Measurements from ENCODE around the gene EPHB2.

EPHB2 gene

DNA sequence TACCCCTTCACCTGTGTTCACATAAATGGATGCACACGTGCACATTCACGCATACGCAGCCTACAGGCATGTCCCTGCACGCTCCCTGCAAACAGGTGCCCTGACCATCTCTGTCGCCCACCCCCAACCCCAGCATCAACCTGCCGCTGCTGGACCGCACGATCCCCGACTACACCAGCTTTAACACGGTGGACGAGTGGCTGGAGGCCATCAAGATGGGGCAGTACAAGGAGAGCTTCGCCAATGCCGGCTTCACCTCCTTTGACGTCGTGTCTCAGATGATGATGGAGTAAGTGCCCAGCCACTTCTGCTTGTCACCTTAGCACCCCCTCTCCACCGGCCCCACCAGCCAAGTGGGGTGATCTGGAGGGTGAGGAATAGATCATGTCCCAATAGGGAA lies 201.7 kb downstream of the EPHB2 start:
- CTCF ChIA-PET, result interaction anchor here (0.6 to 1.3 kb wide), 3 partner anchors 8 to 62 kb away, joined by 3 to 4 read pairs (median 3); no protein-coding TSS in a partner anchor

More for the DNA sequence above, 201.7 kb downstream of the EPHB2 start:
- no peak overlapping the region for H3K27ac ChIP-seq (ENCODE audit: extremely low read depth, low read depth, low read length)
- POLR2A ChIA-PET, result no interaction called here
- H3K4me3 ChIP-seq (ENCODE audit: low read depth, low read length), result no peak overlapping the region
- H3K4me1 ChIP-seq (ENCODE audit: control insufficient read depth, insufficient read depth, low read length), result no peaks in the 10 kb centered on the region
- peaks cover 0 to 22% of the 10 kb centered on the region in 2 experiments; a peak in 2 of 3 replicates for H3K36me3 ChIP-seq (ENCODE audit: control insufficient read depth in 2 of 2, insufficient read depth in 1 of 2, low read length in 2 of 2)
- no peaks in the 10 kb centered on the region for H3K9me3 ChIP-seq (ENCODE audit: control insufficient read depth, insufficient read depth, low read depth, low read length)
- TF ChIP-seq ZNF629 (tag by site-specific recombination; IDR thresholded peaks at IDR 0.05), result no peak
- no peak for TF ChIP-seq ZNF654 (tag by site-specific recombination; IDR thresholded peaks at IDR 0.05; ENCODE audit: low read depth)
- no peak for TF ChIP-seq PRDM2 (tag by site-specific recombination; IDR thresholded peaks at IDR 0.05; ENCODE audit: borderline replicate concordance)
- no peak for TF ChIP-seq SP7 (tag by site-specific recombination; IDR thresholded peaks at IDR 0.05)
- no peak for TF ChIP-seq ZNF660 (tag by site-specific recombination; IDR thresholded peaks at IDR 0.05)
- TF ChIP-seq, protein P1, sequence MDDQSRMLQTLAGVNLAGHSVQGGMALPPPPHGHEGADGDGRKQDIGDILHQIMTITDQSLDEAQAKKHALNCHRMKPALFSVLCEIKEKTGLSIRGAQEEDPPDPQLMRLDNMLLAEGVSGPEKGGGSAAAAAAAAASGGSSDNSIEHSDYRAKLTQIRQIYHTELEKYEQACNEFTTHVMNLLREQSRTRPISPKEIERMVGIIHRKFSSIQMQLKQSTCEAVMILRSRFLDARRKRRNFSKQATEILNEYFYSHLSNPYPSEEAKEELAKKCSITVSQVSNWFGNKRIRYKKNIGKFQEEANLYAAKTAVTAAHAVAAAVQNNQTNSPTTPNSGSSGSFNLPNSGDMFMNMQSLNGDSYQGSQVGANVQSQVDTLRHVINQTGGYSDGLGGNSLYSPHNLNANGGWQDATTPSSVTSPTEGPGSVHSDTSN (CRISPR knock-in tag; IDR thresholded peaks at IDR 0.05), result no peak
- TF ChIP-seq, protein P2, sequence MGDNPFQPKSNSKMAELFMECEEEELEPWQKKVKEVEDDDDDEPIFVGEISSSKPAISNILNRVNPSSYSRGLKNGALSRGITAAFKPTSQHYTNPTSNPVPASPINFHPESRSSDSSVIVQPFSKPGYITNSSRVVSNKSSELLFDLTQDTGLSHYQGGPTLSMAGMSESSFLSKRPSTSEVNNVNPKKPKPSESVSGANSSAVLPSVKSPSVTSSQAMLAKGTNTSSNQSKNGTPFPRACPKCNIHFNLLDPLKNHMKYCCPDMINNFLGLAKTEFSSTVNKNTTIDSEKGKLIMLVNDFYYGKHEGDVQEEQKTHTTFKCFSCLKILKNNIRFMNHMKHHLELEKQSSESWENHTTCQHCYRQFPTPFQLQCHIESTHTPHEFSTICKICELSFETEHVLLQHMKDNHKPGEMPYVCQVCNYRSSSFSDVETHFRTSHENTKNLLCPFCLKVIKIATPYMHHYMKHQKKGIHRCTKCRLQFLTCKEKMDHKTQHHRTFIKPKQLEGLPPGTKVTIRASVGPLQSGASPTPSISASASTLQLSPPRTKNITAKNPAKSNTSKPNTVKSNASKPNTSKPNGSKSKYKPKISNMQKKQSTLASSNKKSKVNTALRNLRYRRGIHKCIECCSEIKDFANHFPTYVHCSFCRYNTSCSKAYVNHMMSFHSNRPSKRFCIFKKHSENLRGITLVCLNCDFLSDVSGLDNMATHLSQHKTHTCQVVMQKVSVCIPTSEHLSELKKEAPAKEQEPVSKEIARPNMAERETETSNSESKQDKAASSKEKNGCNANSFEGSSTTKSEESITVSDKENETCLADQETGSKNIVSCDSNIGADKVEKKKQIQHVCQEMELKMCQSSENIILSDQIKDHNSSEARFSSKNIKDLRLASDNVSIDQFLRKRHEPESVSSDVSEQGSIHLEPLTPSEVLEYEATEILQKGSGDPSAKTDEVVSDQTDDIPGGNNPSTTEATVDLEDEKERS (tag by site-specific recombination; IDR thresholded peaks at IDR 0.05), result no peak

All from HEK293 (cell line).